ENCODE results near the gene LRR1.
A peak's percentile ranks its signal among the peaks of the same experiment; 100 is the strongest.
"Not testable (repeated sequence)": the region's sequence is repeated elsewhere in the genome, so short reads cannot be mapped to it uniquely, and the experiment has no call there.

LRR1 gene

GRCh38 chr14:49586673-49587460 is 11.9 kb upstream of the LRR1 start:
- peak; percentile 69 for DNase-seq

- DNase-seq: no peak
These were observed 9.4 kb upstream of the LRR1 start for GRCh38 chr14:49589387-49589786.

- DNase-seq: no peak
These were observed 5.7 kb upstream of the LRR1 start for GRCh38 chr14:49593016-49593415.

GRCh38 chr14:49594347-49595091 is 4.2 kb upstream of the LRR1 start:
- no peak for DNase-seq

GRCh38 chr14:49598189-49598484 is 603 bp upstream of the LRR1 start:
- no peak for DNase-seq

- no peak for DNase-seq
These were observed 8.8 kb downstream of the LRR1 start for GRCh38 chr14:49607583-49607982.

GRCh38 chr14:49612251-49612650 is 13.5 kb downstream of the LRR1 start:
- no peak for DNase-seq

GRCh38 chr14:49612671-49613070 is 13.9 kb downstream of the LRR1 start:
- DNase-seq: no peak

GRCh38 chr14:49614196-49614595 is 15.5 kb downstream of the LRR1 start:
- no peak for DNase-seq

GRCh38 chr14:49615776-49616175 is 17.0 kb downstream of the LRR1 start:
- no peak for DNase-seq

GRCh38 chr14:49617852-49618519 is 19.2 kb downstream of the LRR1 start:
- DNase-seq: no peak

GRCh38 chr14:49619273-49619672 is 20.5 kb downstream of the LRR1 start:
- DNase-seq: not testable (repeated sequence)

GRCh38 chr14:49619730-49620129 is 21.0 kb downstream of the LRR1 start:
- no peak for DNase-seq

- DNase-seq: peak; percentile 97
These were observed 21.7 kb downstream of the LRR1 start, which contains the start of the genes MGAT2 and RPL36AL for GRCh38 chr14:49620182-49621113. Gene MGAT2, plus strand, starts transcription at chr14:49620799. Its CDS starts 470 bp downstream, at chr14:49621269. Gene RPL36AL, minus strand, starts transcription at chr14:49620626. Its CDS starts 1,522 bp downstream, at chr14:49619104.

- DNase-seq: no peak
These were observed 22.6 kb downstream of the LRR1 start for GRCh38 chr14:49621114-49621881.

- DNase-seq: no peak
These were observed 23.4 kb downstream of the LRR1 start for GRCh38 chr14:49622022-49622607.

- DNase-seq: no peak
These were observed 24.6 kb downstream of the LRR1 start for GRCh38 chr14:49623387-49623786.

GRCh38 chr14:49623941-49624839 is 25.4 kb downstream of the LRR1 start:
- no peak for DNase-seq

GRCh38 chr14:49633640-49634546 is 35.2 kb downstream of the LRR1 start:
- peak; percentile 91 for DNase-seq
